Prostate gland (tissue), 2 donors: Measurements from ENCODE around the gene TOM1L2. TPM values are rescaled to one million over a fixed set of nuclear protein-coding genes. Genes with fewer than 3 reads are reported as not detected.

ENCODE experiments used
- DNase-seq: peaks from one replicate; pipeline ENCODE4 v3.0.0-alpha.2; 2019; ENCODE audit warnings: low spot score
- H3K27ac ChIP-seq, 2 donors: fragments of 200-600 bp; sonication (generic); 2 replicates each; pipeline ENCODE4 v1.5.1; 2017 to 2019
- H3K27me3 ChIP-seq: fragments of 200-600 bp; sonication (generic); replicated peaks from 2 replicates; pipeline ENCODE4 v1.5.1; 2019; ENCODE audit not compliant: insufficient read depth
- H3K36me3 ChIP-seq, 2 donors: fragments of 200-600 bp; sonication (generic); 1 replicate in 1 of 2; 2 replicates in 1 of 2; pipeline versions ENCODE4 v1.5.1 to v1.8.1; 2017 to 2019
- H3K4me1 ChIP-seq: fragments of 200-600 bp; sonication (generic); replicated peaks from 2 replicates; pipeline ENCODE4 v1.5.1; 2019
- H3K4me3 ChIP-seq, 2 donors: fragments of 200-600 bp; sonication (generic); 2 replicates each; pipeline ENCODE4 v1.5.1; 2017 to 2019
- H3K9me3 ChIP-seq: fragments of 200-600 bp; sonication (generic); 2 replicates; pipeline ENCODE4 v1.5.1; 2017
- CTCF ChIP-seq, 4 experiments: fragments of 200-600 bp in 2 of 4; fragments of 450-650 bp in 2 of 4; sonication (generic) in 2 of 4; IDR thresholded peaks; 1 replicate in 3 of 4; 2 replicates in 1 of 4; pipeline ENCODE4 v1.5.1; 2016 to 2019; ENCODE audit warnings: antibody characterized with exemption in 4 of 4, mild to moderate bottlenecking in 2 of 4, moderate library complexity in 2 of 4
- POLR2A ChIP-seq: fragments of 450-650 bp; IDR thresholded peaks from one replicate; pipeline ENCODE4 v1.6.1; 2016; ENCODE audit warnings: antibody characterized with exemption, mild to moderate bottlenecking
- POLR2AphosphoS5 ChIP-seq: sonication (generic); formaldehyde crosslinking; IDR thresholded peaks from one replicate; pipeline ENCODE4 v1.6.1; 2017; ENCODE audit warnings: antibody characterized with exemption
- WGBS: methylation state at CpG from one replicate; pipeline ENCODE4 v1.1.5; 2018; 5-methylcytosine and 5-hydroxymethylcytosine counted together
- intact Hi-C: fragments of 100-400 bp; cut with DNase I; formaldehyde crosslinking; loops from one replicate; pipeline ENCODE4 v1.14.2; 2022
- total RNA-seq, 2 donors: library from RNA; depleted of rRNA; stranded (reverse); fragments of >200 nt; gene quantifications; one replicate each; pipeline ENCODE4 v1.1.0, GENCODE V29; 2016

TOM1L2 gene
- total RNA-seq, 2 donors from 2014 or later, result 162 to 185 TPM

GRCh38 chr17:17847726-17848125 lies 124.5 kb downstream of the TOM1L2 start:
- Histone ChIP-seq H3K9me3 (no peaks in the 10 kb centered on the region), H3K36me3 (no peaks in the 10 kb centered on the region), H3K27ac (no peak overlapping the region), H3K27me3 (no peaks in the 10 kb centered on the region), H3K4me3 (no peak overlapping the region), H3K4me1 (peaks cover 11% of the 10 kb centered on the region)
- DNase-seq, result no peak
- intact Hi-C loops, result no loop called here
- TF ChIP-seq POLR2AphosphoS5, result no peak
- no peak for TF ChIP-seq CTCF (IDR thresholded peaks at IDR 0.05)
- no peak for TF ChIP-seq POLR2A
- 88% methylated on average over 5 of the region's 5 CpGs for WGBS

- Histone ChIP-seq H3K4me3 (no peak overlapping the region), H3K36me3 (no peaks in the 10 kb centered on the region), H3K9me3 (no peaks in the 10 kb centered on the region), H3K27ac (no peak overlapping the region), H3K4me1 (peaks cover 16% of the 10 kb centered on the region), H3K27me3 (no peaks in the 10 kb centered on the region)
- 69% methylated on average over 17 of the region's 17 CpGs for WGBS
- TF ChIP-seq CTCF (IDR thresholded peaks at IDR 0.05) (no peak), POLR2AphosphoS5 (no peak), POLR2A (no peak)
- intact Hi-C loops, result no loop called here
- DNase-seq, result no peak
Observed at GRCh38 chr17:17847118-17847689, 125.0 kb downstream of the TOM1L2 start.

GRCh38 chr17:17846645-17847044 lies 125.6 kb downstream of the TOM1L2 start:
- WGBS, result 89% methylated on average over 8 of the region's 8 CpGs
- no peaks in the 10 kb centered on the region for H3K36me3 ChIP-seq
- H3K9me3 ChIP-seq, result no peaks in the 10 kb centered on the region
- H3K4me1 ChIP-seq, result peaks cover 22% of the 10 kb centered on the region
- TF ChIP-seq POLR2A (no peak), CTCF (IDR thresholded peaks at IDR 0.05) (no peak)
- DNase-seq, result no peak
- no peaks in the 10 kb centered on the region for H3K27me3 ChIP-seq
- intact Hi-C loops, result no loop called here
- no peak overlapping the region for H3K27ac ChIP-seq
- H3K4me3 ChIP-seq, result no peak overlapping the region

GRCh38 chr17:17846003-17846402 lies 126.2 kb downstream of the TOM1L2 start:
- H3K4me3 ChIP-seq, result no peak overlapping the region
- no peaks in the 10 kb centered on the region for H3K27me3 ChIP-seq
- TF ChIP-seq POLR2A (no peak), CTCF (IDR thresholded peaks at IDR 0.05) (no peak), POLR2AphosphoS5 (no peak)
- WGBS, result 83% methylated on average over 8 of the region's 8 CpGs
- H3K4me1 ChIP-seq, result peaks cover 27% of the 10 kb centered on the region
- H3K27ac ChIP-seq, result no peak overlapping the region
- no peaks in the 10 kb centered on the region for H3K9me3 ChIP-seq
- no peaks in the 10 kb centered on the region for H3K36me3 ChIP-seq
- intact Hi-C loops, result no loop called here
- DNase-seq, result no peak

GRCh38 chr17:17845046-17845775 lies 127.0 kb downstream of the TOM1L2 start:
- Histone ChIP-seq H3K27me3 (no peaks in the 10 kb centered on the region), H3K4me1 (peaks cover 33% of the 10 kb centered on the region), H3K9me3 (no peaks in the 10 kb centered on the region), H3K4me3 (no peak overlapping the region), H3K27ac (no peak overlapping the region), H3K36me3 (no peaks in the 10 kb centered on the region)
- no peak for DNase-seq
- 80% methylated on average over 13 of the region's 13 CpGs for WGBS
- intact Hi-C loops, result no loop called here
- TF ChIP-seq POLR2A (no peak), CTCF (IDR thresholded peaks at IDR 0.05) (no peak), POLR2AphosphoS5 (no peak)
